GM19328 (cell line): ENCODE results near the gene BRINP3.
"Not testable (repeated sequence)": the region's sequence is repeated elsewhere in the genome, so short reads cannot be mapped to it uniquely, and the experiment has no call there.

Experiments
- ATAC-seq: cut with Tn5 transposase; IDR thresholded peaks from one replicate; pipeline ENCODE4 v1.9.1; 2021; ENCODE audit warnings: mild to moderate bottlenecking, moderate library complexity; ENCODE audit not compliant: unreplicated experiment

The BRINP3 gene

GRCh38 chr1:190126728-190127127, 350.9 kb downstream of the BRINP3 start:
- ATAC-seq: no peak

DNA sequence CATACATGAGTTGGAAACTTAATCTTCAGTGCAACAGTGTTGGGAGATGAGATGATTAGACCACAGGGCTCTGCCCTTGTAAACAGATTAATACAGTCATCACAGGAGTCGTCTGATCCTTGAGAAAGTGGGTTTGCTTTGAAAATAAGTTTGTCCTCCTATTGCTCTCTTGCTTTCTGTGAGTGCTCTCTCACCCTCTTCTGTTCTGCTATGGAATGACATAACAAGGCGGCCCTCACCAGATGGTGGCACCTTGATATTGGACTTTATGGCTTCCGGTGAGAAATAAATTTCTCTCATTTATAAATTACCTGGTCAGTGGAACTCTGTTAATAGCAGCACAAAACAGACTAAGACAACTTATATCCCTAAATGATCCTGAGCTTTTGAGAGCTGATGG, 353.6 kb downstream of the BRINP3 start:
- no peak for ATAC-seq

GRCh38 chr1:190120564-190120963, 357.1 kb downstream of the BRINP3 start:
- not testable (repeated sequence) for ATAC-seq

GRCh38 chr1:190119683-190120082, 358.0 kb downstream of the BRINP3 start:
- ATAC-seq: no peak

DNA sequence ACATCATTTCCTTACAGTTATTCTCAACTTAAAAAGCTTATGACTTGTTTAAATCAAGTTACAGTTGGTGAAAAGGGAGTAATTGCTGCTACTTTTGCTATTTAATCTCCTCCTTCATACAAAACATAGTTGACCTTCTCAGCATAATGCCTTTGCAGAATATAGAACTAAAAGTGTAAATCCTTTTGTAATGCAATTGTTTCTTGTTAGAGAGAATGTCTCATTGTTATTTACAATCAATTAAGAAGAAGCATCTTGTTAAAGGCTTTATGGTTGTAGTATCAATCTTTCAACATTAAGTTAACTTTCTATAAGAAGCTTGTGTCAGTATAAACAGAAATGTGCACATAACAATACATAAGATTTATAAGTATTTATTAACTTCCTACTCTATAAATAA, 360.7 kb downstream of the BRINP3 start:
- ATAC-seq: no peak

DNA sequence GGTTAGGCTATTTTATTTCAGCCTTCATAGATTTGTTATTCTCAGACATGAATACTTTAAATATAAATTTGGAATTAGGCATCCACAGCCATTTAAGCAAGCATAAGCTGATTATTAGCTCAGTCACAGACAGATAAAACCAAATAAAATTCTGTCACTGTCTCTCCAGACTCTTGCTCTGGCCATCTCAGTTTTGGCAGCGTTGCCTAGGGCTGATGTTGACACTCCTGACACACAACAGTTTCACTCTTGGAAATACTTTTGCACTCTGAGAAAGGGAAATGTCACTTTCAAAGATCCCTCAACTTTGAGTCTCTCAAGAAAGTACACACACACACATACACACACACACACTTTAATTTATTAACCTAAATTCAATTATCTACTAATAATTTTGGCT, 372.7 kb downstream of the BRINP3 start:
- no peak for ATAC-seq

DNA sequence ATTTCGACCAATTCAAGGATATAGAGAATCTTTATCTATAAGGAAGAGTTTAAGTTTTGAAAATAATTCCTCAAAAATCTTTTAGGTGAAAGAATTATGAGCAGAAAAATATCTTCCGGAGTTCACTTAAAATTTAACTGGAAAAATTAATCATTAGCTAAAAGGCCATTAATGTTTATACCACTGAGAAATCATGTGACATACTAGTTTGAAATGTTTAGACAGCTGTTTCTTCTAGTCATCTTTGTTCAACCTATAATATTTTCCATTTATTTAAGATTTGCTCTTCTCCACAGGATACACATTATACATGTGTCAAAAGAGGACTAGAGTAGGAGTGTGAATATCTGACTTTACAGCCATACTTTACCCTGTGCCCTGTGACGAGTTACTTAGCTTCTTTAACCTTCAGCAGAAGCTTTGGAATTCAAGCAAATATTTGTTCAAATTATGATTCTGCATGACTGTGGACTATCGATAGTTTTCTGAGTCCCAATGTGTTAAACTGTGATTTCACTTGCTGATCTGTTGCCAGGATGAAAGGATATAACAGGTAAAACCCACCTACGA, 374.8 kb downstream of the BRINP3 start:
- ATAC-seq: no peak

GRCh38 chr1:190101756-190102155, 375.9 kb downstream of the BRINP3 start:
- no peak for ATAC-seq

GRCh38 chr1:190098756-190099155, 378.9 kb downstream of the BRINP3 start:
- ATAC-seq: no peak

DNA sequence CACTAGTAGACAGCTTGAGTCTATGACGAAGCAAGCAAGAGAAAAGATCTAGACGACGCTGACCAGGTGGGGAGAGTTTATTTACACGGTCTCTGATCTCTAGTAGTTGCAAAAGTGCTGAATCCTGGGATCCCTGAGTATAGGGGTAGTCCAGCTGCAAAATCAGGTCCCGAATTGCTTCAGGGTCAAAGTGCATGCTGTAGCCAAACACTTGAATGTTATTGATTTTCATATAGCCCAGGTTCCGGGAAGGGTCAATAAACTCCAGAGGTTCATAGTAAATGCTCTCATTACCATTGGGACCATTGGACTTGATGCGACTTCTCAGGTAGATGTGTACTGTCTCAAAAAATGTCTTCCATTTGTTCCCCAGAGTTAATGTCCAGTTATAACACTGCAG, 379.6 kb downstream of the BRINP3 start:
- ATAC-seq: no peak

DNA sequence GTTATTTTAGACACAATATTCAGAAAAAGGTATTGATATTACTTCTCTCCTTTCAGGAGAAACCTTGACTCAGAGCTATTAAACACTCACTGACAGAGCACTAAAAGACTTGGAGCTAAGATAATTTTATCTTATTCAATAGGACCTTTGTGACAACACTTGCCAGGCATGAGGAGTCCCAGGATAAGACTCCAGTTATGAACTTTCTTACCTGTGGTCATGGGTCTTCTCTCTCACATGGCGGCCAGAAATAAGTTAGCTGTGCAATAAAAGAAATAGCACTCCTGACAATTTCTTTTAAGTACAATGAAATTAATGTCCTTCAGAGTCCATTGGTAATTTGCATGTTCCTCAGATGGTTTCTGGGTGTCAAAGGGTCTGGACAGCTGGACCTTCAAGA, 382.1 kb downstream of the BRINP3 start:
- ATAC-seq: no peak

- ATAC-seq: no peak
Measured at GRCh38 chr1:190084552-190084951, 393.1 kb downstream of the BRINP3 start.

- no peak for ATAC-seq
Measured at GRCh38 chr1:190068304-190068703, 409.4 kb downstream of the BRINP3 start.

DNA sequence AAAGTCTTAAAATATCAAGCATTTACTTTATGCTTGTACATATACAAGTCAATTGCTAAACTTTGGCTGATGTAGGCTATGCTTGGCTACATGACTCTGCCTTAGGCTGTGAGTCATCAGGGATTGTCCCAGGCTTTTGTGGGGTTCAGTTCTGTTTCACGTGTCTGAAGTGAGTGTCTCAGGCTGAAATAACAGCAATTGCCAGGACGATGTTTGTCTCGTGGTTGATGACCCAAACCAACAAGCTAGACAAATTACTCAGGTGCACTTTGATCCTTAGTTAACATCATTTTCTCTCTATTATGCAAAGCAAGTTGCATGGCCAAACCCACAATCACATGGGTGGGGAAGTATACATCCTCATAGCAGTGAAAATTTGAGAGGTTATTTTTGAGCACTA, 410.1 kb downstream of the BRINP3 start:
- no peak for ATAC-seq

- no peak for ATAC-seq
Measured at GRCh38 chr1:190066011-190066410, 411.7 kb downstream of the BRINP3 start.

DNA sequence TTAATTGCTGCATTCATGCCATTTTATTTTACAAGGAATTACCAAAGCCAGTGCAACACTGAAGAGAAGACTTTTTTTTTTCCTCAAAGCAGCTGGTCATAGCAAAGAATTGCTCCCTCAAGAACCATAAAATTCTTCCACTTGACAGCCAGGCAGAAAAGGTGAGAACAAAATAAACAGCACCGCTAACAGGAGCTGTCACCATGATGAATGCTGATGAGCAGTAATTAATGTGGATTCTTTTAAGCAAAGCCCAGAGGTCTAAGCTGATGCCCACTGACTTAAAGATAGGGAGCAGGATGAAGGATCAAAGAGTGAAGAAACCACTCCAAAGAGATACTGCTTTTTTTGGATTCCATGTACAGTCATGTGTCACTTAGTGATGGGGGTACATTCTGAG, 428.4 kb downstream of the BRINP3 start:
- ATAC-seq: no peak
